UCSD-AML1 (cell line): ENCODE measurements around the gene HIPK2.
"Not testable (repeated sequence)": the region's sequence is repeated elsewhere in the genome, so short reads cannot be mapped to it uniquely, and the experiment has no call there.

Source experiments
- DNase-seq: peaks from one replicate; lab custom pipeline; 2025; ENCODE audit not compliant: unreplicated experiment; lab: John Stamatoyannopoulos, UW

The HIPK2 gene

DNA sequence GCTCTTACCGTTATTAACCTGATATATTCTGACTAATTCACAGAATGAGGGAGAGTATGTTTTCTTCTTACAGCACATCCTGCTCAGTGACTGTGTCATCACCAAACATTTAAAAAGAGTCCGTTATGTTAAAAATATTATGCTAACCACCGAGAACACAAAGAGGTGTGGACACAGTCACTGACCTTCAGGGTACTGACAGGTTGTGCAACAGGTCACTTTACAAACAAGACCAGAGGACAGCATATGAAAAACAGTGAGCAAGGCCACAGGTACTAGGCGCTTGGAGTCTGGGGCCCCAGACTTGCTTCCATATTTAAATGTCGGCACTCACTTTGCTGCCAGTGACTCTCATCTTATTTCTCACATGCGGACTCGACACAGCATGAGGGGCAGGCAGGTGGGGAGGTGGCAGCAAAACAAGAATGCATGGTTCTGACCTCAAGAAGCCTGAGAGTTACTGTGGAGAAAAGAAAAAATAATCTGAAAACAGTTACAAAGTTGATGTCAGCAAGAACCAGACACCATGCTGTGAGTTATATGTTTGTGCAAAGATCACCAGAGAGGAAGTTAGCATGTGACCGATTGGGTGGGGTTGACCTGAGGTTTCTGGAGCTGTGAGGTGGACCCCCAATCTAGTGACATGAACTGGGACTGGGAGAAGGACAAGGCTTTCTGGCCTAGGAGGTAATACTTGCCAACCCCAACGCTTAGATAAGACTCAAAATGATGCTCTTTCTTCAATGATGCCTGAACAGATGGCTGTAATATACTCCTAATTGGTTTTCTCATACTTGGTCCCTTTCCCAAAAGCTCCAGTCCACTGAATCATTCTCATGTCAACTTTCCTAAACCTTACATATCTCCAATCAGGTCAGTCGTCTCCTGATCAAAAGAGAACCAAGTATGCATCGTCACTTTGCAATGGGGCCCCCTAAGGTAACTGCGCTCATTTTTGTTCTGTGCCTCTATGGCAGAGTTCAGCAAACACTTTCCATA is 102.4 kb downstream of the HIPK2 start:
- no peak for DNase-seq

DNA sequence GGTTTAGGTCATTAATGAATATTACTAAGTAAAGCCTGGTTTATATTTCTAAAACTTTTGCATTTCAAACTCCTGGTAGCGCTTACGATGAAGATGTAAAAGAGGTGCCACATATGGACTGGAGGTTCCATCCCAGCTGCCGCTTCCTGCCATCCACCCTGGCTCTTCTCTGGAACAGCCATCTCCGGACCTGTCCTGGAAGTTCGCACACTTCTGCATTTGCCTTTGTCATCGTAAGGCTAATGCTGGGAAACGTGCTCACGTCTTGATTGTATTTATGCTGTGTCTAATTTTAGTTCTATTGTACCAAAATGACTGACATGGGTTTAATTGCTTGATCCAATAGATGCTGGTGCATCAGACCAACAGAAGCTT is 103.1 kb downstream of the HIPK2 start:
- DNase-seq = no peak

DNA sequence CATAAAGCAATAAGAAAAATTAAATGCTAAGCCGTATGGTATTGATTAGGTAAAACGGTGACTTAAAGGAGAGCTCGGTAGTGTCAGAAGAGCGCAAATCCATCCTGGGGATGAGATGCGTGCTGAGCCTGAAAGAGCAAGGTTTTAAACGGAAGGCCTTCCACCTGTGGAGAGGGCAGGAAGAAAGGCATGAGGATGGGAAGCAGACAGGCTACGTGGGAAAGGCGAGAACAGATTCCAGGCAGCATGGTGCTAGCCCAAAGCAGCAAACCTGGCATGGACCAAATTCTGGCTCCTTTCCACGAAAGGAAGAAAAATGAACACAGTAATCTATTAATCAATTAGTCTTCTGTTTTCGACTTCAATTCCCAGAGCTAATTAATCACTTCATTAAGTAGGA is 103.5 kb downstream of the HIPK2 start:
- no peak for DNase-seq

GRCh38 chr7:139673762-139674161 is 104.0 kb downstream of the HIPK2 start:
- no peak for DNase-seq

DNA sequence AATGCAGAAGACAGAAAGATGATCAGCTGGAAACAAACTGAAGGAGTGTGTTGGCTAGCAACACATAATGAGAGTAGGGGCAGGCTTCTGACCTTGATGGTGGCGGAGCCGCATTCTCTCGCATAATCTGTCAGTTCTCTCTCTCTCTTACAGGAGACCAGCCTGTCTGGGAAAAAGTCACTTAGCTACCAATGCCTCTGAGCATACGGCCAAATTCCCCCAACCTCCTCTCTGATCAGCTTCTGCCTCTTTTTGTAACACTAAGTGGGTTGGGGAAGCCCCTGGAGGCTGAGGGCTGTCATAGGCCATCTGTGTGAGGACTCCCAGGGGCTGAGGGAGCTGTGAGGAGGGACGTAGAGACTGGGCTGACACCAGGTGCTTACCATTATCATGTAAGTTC is 104.6 kb downstream of the HIPK2 start:
- no peak for DNase-seq

DNA sequence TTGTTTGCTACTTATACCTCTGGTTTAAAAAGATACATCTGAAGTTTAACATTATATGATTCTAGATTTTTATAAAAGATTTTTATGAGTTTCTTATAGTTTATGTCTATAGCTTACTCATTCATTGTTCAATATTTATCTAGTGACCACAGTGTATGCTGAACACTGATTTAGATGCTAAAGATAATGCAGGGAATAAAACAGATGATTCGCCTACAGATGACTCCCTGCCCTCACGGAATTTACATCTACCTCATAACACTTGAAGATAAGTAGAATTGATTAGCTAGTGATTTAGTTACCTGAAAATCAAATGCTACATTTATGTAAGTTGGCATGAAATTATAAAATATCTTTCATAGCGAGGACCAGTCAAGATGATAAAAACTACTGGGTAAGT is 105.8 kb downstream of the HIPK2 start:
- no peak for DNase-seq

DNA sequence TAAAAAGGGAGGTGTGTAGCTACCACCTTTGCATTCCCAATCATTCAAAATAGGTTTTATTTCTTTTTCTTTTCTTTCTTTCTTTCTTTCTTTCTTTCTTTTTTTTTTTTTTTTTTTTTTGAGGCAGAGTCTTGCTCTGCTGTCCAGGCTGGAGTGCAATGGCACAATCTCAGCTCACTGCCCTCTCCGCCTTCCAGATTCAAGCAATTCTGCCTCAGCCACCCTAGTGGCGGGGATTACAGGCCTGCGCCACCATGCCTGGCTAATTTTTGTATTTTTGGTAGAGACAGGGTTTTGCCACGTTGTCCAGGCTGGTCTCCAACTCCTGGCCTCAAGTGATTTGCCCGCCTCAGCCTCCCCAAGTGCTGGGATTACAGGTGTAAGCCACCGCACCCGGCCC is 107.1 kb downstream of the HIPK2 start:
- DNase-seq = not testable (repeated sequence)

- DNase-seq = no peak
Observed at GRCh38 chr7:139669106-139670061, 108.4 kb downstream of the HIPK2 start.

GRCh38 chr7:139667377-139667776 is 110.4 kb downstream of the HIPK2 start:
- no peak for DNase-seq

- no peak for DNase-seq
Observed at GRCh38 chr7:139666501-139666900, 111.3 kb downstream of the HIPK2 start.

- DNase-seq = no peak
Observed at GRCh38 chr7:139664434-139664833, 113.4 kb downstream of the HIPK2 start.

DNA sequence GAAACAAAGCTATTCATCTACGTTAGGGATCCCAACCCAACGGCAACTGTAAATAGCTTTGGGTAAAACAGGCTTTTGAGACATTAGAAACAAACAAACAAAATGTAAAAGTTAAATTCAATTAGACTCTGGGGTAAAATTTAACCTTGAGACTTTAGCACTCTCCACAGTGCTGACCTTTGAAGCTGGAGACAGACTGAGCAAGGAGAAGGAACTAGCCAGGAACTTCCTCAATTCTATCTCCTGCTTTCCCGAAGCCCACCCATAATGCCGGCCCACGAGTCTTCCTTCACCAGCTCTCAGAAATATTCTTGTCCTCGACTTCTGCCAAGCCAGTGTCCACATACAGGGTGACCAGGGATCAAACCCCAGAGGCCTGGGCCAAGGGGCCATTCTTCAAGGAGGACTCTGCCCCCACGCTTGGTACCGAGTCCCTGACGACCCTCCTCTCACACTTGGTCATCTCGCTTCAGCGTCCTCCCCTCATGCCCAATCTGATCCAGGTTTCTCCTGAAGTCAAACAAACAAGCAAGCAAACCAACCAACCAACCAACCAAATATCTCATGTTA is 114.1 kb downstream of the HIPK2 start:
- DNase-seq = no peak

DNA sequence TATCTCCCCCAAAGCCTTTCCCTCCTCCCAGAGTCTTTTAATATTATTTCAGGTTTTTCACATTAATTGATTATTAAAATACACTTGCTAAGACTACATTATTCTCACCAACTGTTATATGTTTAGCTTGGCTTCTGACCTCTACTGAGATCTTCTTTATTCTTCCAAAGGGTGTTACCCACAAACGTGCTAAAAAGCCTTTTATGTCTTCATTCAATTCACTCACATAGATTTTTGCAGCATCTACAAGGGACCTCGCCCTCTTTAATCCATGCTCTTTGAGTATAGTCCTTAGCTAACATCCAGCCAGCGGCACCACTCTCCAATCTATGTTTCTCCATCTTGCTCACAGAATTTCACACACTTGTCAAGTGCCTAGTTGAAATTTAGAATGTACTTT is 115.9 kb downstream of the HIPK2 start:
- DNase-seq = no peak

- no peak for DNase-seq
Observed at GRCh38 chr7:139661043-139661440, 116.8 kb downstream of the HIPK2 start.

GRCh38 chr7:139660317-139661042 is 117.3 kb downstream of the HIPK2 start:
- no peak for DNase-seq

GRCh38 chr7:139659922-139660316 is 117.9 kb downstream of the HIPK2 start:
- DNase-seq = no peak

GRCh38 chr7:139658908-139659675 is 118.7 kb downstream of the HIPK2 start:
- no peak for DNase-seq

GRCh38 chr7:139658296-139658695 is 119.5 kb downstream of the HIPK2 start:
- no peak for DNase-seq

GRCh38 chr7:139657725-139658124 is 120.1 kb downstream of the HIPK2 start:
- no peak for DNase-seq

- no peak for DNase-seq
Observed at GRCh38 chr7:139656387-139656786, 121.4 kb downstream of the HIPK2 start.
